CD4-positive, alpha-beta memory T cell (primary cell): Measurements from ENCODE around the gene PTPN18. TPM values are rescaled to one million over a fixed set of nuclear protein-coding genes. Genes with fewer than 3 reads are reported as not detected.

Source experiments
- CTCF ChIA-PET: fragments of 350-600 bp; sonication (Branson Sonifier 250); formaldehyde crosslinking; loops from one replicate; lab custom pipeline; 2021; ENCODE audit warnings: inconsistent platforms; ENCODE audit not compliant: partially characterized antibody; lab: Charles Lee
- POLR2A ChIA-PET: fragments of 350-600 bp; sonication (Branson Sonifier 250); formaldehyde crosslinking; loops from one replicate; lab custom pipeline; 2021; ENCODE audit not compliant: partially characterized antibody; lab: Charles Lee
- DNase-seq, 5 donors: peaks; one replicate each; pipeline versions ENCODE4 v3.0.0 to v3.0.0-alpha.2; 2020 to 2022; ENCODE audit warnings: mixed read lengths in 1 of 5
- H3K27ac ChIP-seq: one replicate; pipeline ENCODE4 v1.7.0; 2013; ENCODE audit warnings: low read depth, low read length
- H3K27me3 ChIP-seq: 2 replicates; pipeline ENCODE4 v1.7.0; 2013; ENCODE audit warnings: mild to moderate bottlenecking, low read length, moderate library complexity; ENCODE audit not compliant: insufficient read depth
- H3K36me3 ChIP-seq: 2 replicates; pipeline ENCODE4 v1.7.0; 2013; ENCODE audit warnings: mild to moderate bottlenecking, low read length, moderate library complexity; ENCODE audit not compliant: insufficient read depth
- H3K4me1 ChIP-seq: 2 replicates; pipeline ENCODE4 v1.7.0; 2013; ENCODE audit warnings: mild to moderate bottlenecking, low read length, moderate library complexity; ENCODE audit not compliant: insufficient read depth
- H3K4me3 ChIP-seq, 2 donors: one replicate each; pipeline ENCODE4 v1.7.0; 2013; ENCODE audit warnings: low read length in 2 of 2, mild to moderate bottlenecking in 1 of 2
- H3K9me3 ChIP-seq, 2 donors: one replicate each; pipeline ENCODE4 v1.7.0; 2013; ENCODE audit warnings: low read length in 2 of 2, control low read depth in 1 of 2; ENCODE audit not compliant: control insufficient read depth in 1 of 2
- H3K27ac Mint-ChIP-seq, 7 donors: one replicate each; pipeline ENCODE4 v1.8.0; 2020 to 2021; ENCODE audit warnings: mixed read lengths in 7 of 7, mild to moderate bottlenecking in 6 of 7, inconsistent platforms in 3 of 7, moderate library complexity in 3 of 7
- H3K27me3 Mint-ChIP-seq, 2 donors: one replicate each; pipeline ENCODE4 v1.8.0; 2020 to 2021; ENCODE audit warnings: mixed read lengths in 2 of 2
- H3K36me3 Mint-ChIP-seq, 2 donors: one replicate each; pipeline ENCODE4 v1.8.0; 2020 to 2021; ENCODE audit warnings: mixed read lengths in 2 of 2, inconsistent platforms in 1 of 2, mild to moderate bottlenecking in 1 of 2
- H3K4me1 Mint-ChIP-seq, 4 donors: one replicate each; pipeline ENCODE4 v1.8.0; 2020 to 2021; ENCODE audit warnings: mixed read lengths in 4 of 4, mild to moderate bottlenecking in 1 of 4
- H3K4me3 Mint-ChIP-seq, 8 donors: one replicate each; pipeline ENCODE4 v1.8.0; 2020 to 2021; ENCODE audit warnings: mixed read lengths in 8 of 8, mild to moderate bottlenecking in 7 of 8, moderate library complexity in 6 of 8, inconsistent platforms in 3 of 8
- H3K9me3 Mint-ChIP-seq, 8 donors: one replicate each; pipeline ENCODE4 v1.8.0; 2020 to 2021; ENCODE audit warnings: mixed read lengths in 8 of 8, mild to moderate bottlenecking in 5 of 8, inconsistent platforms in 3 of 8, moderate library complexity in 1 of 8
- intact Hi-C: fragments of 100-400 bp; cut with micrococcal nuclease; formaldehyde crosslinking; loops from one replicate; pipeline ENCODE4 v1.15.1; 2023
- polyA plus RNA-seq, 2 donors: library from polyadenylated mRNA; unstranded; fragments of 300-500 nt; fragmentation: Illumina TruSeq; gene quantifications; one replicate each; pipeline ENCODE4 v1.2.3, GENCODE V29; 2021
- total RNA-seq, 2 experiments: library from RNA; stranded (reverse); gene quantifications; one replicate each; pipeline ENCODE4 v1.2.3, GENCODE V29; 2021

PTPN18 gene
- total and polyA plus RNA-seq, 4 experiments from 2014 or later: 30.9 to 67.2 (median 60.5) TPM

- Histone ChIP-seq H3K27ac (no peak overlapping the region), H3K4me3 (no peak overlapping the region), H3K27me3 (no peaks in the 10 kb centered on the region), H3K36me3 (no peaks in the 10 kb centered on the region), H3K9me3 (no peaks in the 10 kb centered on the region), H3K4me1 (peaks cover 14% of the 10 kb centered on the region)
- H3K27me3 Mint-ChIP-seq: no peaks in the 10 kb centered on the region
- intact Hi-C loops: no loop called here
- no peak overlapping the region for H3K27ac Mint-ChIP-seq
- CTCF ChIA-PET: no interaction called here
- no peak for DNase-seq
- no peak overlapping the region for H3K4me3 Mint-ChIP-seq
- peaks cover 0 to 2% of the 10 kb centered on the region in 2 donors for H3K36me3 Mint-ChIP-seq
- POLR2A ChIA-PET: interaction anchor here (1.3 kb wide), 1 partner anchor 15 kb away, joined by 3 read pairs; no protein-coding TSS in a partner anchor
- peaks cover 10 to 18% (median 14%) of the 10 kb centered on the region in 4 donors for H3K4me1 Mint-ChIP-seq
- H3K9me3 Mint-ChIP-seq: peaks cover 0 to 6% (median 0%) of the 10 kb centered on the region in 8 donors
Measured at GRCh38 chr2:130358420-130359350, 2.8 kb downstream of the PTPN18 start.

- no peak overlapping the region for H3K27ac Mint-ChIP-seq
- POLR2A ChIA-PET: no interaction called here
- Histone ChIP-seq H3K4me1 (peaks cover 14% of the 10 kb centered on the region), H3K4me3 (no peak overlapping the region), H3K27ac (no peak overlapping the region), H3K36me3 (no peaks in the 10 kb centered on the region), H3K27me3 (no peaks in the 10 kb centered on the region), H3K9me3 (no peaks in the 10 kb centered on the region)
- no peak for DNase-seq
- intact Hi-C loops: no loop called here
- CTCF ChIA-PET: no interaction called here
- peak overlapping the region in 2 of 8 donors; percentile 4 to 22 for H3K4me3 Mint-ChIP-seq
- peaks cover 8 to 15% (median 12%) of the 10 kb centered on the region in 4 donors for H3K4me1 Mint-ChIP-seq
- no peaks in the 10 kb centered on the region for H3K27me3 Mint-ChIP-seq
- peaks cover 0 to 2% of the 10 kb centered on the region in 2 donors for H3K36me3 Mint-ChIP-seq
- H3K9me3 Mint-ChIP-seq: peaks cover 0 to 6% (median 0%) of the 10 kb centered on the region in 8 donors
Measured at GRCh38 chr2:130359466-130359865, 3.6 kb downstream of the PTPN18 start.

GRCh38 chr2:130363479-130363878 lies 7.6 kb downstream of the PTPN18 start:
- intact Hi-C loops: no loop called here
- no peak overlapping the region for H3K27ac ChIP-seq
- Mint-ChIP-seq H3K4me1 (no peaks in the 10 kb centered on the region), H3K27ac (no peak overlapping the region), H3K9me3 (peaks cover 0 to 3% (median 0%) of the 10 kb centered on the region in 8 donors), H3K27me3 (no peaks in the 10 kb centered on the region), H3K36me3 (no peaks in the 10 kb centered on the region), H3K4me3 (no peak overlapping the region)
- ChIA-PET POLR2A (no interaction called here), CTCF (no interaction called here)
- H3K27me3 ChIP-seq: no peaks in the 10 kb centered on the region
- H3K9me3 ChIP-seq: no peaks in the 10 kb centered on the region
- no peak for DNase-seq
- H3K36me3 ChIP-seq: no peaks in the 10 kb centered on the region
- H3K4me3 ChIP-seq: no peak overlapping the region
- no peaks in the 10 kb centered on the region for H3K4me1 ChIP-seq

- Histone ChIP-seq H3K36me3 (no peaks in the 10 kb centered on the region), H3K4me1 (peaks cover 12% of the 10 kb centered on the region), H3K27ac (no peak overlapping the region), H3K9me3 (no peaks in the 10 kb centered on the region), H3K4me3 (no peak overlapping the region), H3K27me3 (no peaks in the 10 kb centered on the region)
- Mint-ChIP-seq H3K4me3 (no peak overlapping the region), H3K4me1 (peaks cover 4 to 7% (median 5%) of the 10 kb centered on the region in 4 donors), H3K27me3 (no peaks in the 10 kb centered on the region), H3K9me3 (peaks cover 0 to 2% (median 0%) of the 10 kb centered on the region in 8 donors), H3K27ac (no peak overlapping the region), H3K36me3 (no peaks in the 10 kb centered on the region)
- POLR2A ChIA-PET: no interaction called here
- intact Hi-C loops: no loop called here
- DNase-seq: no peak
- CTCF ChIA-PET: no interaction called here
Measured at GRCh38 chr2:130365075-130365474, 9.2 kb downstream of the PTPN18 start.

- peaks cover 0 to 3% of the 10 kb centered on the region in 2 donors for H3K36me3 Mint-ChIP-seq
- intact Hi-C loops: no loop called here
- Histone ChIP-seq H3K27me3 (no peaks in the 10 kb centered on the region), H3K4me1 (peaks cover 21% of the 10 kb centered on the region), H3K4me3 (no peak overlapping the region), H3K9me3 (no peaks in the 10 kb centered on the region), H3K27ac (no peak overlapping the region), H3K36me3 (no peaks in the 10 kb centered on the region)
- no peak for DNase-seq
- POLR2A ChIA-PET: interaction anchor here (5.9 kb wide), 1 partner anchor 23 kb away, joined by 89 read pairs; the partner anchor contains the start of gene IMP4
- H3K9me3 Mint-ChIP-seq: peaks cover 0 to 2% (median 0%) of the 10 kb centered on the region in 8 donors
- H3K27ac Mint-ChIP-seq: no peak overlapping the region
- peaks cover 13 to 16% (median 14%) of the 10 kb centered on the region in 4 donors for H3K4me1 Mint-ChIP-seq
- H3K27me3 Mint-ChIP-seq: no peaks in the 10 kb centered on the region
- CTCF ChIA-PET: interaction anchor here (0.8 kb wide), 1 partner anchor 19 kb away, joined by 3 read pairs; no protein-coding TSS in a partner anchor
- no peak overlapping the region for H3K4me3 Mint-ChIP-seq
Measured at GRCh38 chr2:130365963-130366362, 10.1 kb downstream of the PTPN18 start.

GRCh38 chr2:130366720-130367119 lies 10.9 kb downstream of the PTPN18 start:
- intact Hi-C loops: no loop called here
- Mint-ChIP-seq H3K27ac (no peak overlapping the region), H3K9me3 (peaks cover 0 to 2% (median 0%) of the 10 kb centered on the region in 8 donors), H3K4me1 (peaks cover 18 to 24% (median 20%) of the 10 kb centered on the region in 4 donors), H3K36me3 (peaks cover 0 to 3% of the 10 kb centered on the region in 2 donors), H3K4me3 (no peak overlapping the region), H3K27me3 (no peaks in the 10 kb centered on the region)
- H3K36me3 ChIP-seq: no peaks in the 10 kb centered on the region
- H3K4me3 ChIP-seq: no peak overlapping the region
- peaks cover 28% of the 10 kb centered on the region for H3K4me1 ChIP-seq
- CTCF ChIA-PET: interaction anchor here (0.7 to 1.6 kb wide), 3 partner anchors 19 to 491 kb away, joined by 3 to 5 read pairs (median 3); partner anchors contain the start of gene IMP4
- DNase-seq: no peak
- no peaks in the 10 kb centered on the region for H3K9me3 ChIP-seq
- no peaks in the 10 kb centered on the region for H3K27me3 ChIP-seq
- POLR2A ChIA-PET: interaction anchor here (5.9 kb wide), 1 partner anchor 23 kb away, joined by 89 read pairs; the partner anchor contains the start of gene IMP4
- no peak overlapping the region for H3K27ac ChIP-seq

GRCh38 chr2:130368786-130369185 lies 12.9 kb downstream of the PTPN18 start:
- no peak for DNase-seq
- H3K9me3 Mint-ChIP-seq: no peaks in the 10 kb centered on the region
- Histone ChIP-seq H3K4me1 (peaks cover 41% of the 10 kb centered on the region), H3K9me3 (no peaks in the 10 kb centered on the region), H3K36me3 (no peaks in the 10 kb centered on the region), H3K27me3 (no peaks in the 10 kb centered on the region), H3K27ac (no peak overlapping the region), H3K4me3 (no peak overlapping the region)
- H3K36me3 Mint-ChIP-seq: peaks cover 0 to 7% of the 10 kb centered on the region in 2 donors
- peaks cover 28 to 39% (median 33%) of the 10 kb centered on the region in 4 donors for H3K4me1 Mint-ChIP-seq
- H3K27me3 Mint-ChIP-seq: no peaks in the 10 kb centered on the region
- ChIA-PET CTCF (interaction anchor here (1.4 to 3.9 kb wide), 2 partner anchors 27 to 36 kb away, joined by 3 to 22 read pairs; partner anchors contain the start of gene IMP4), POLR2A (interaction anchor here (5.9 kb wide), 1 partner anchor 26 kb away, joined by 89 read pairs; the partner anchor contains the start of gene IMP4)
- H3K27ac Mint-ChIP-seq: peak overlapping the region in 1 of 7 donors; percentile 65
- intact Hi-C loops: no loop called here
- no peak overlapping the region for H3K4me3 Mint-ChIP-seq
